ENCODE measurements around the gene SFSWAP. TPM values are rescaled to one million over a fixed set of nuclear protein-coding genes. Genes with fewer than 3 reads are reported as not detected.
"Not testable (repeated sequence)": the region's sequence is repeated elsewhere in the genome, so short reads cannot be mapped to it uniquely, and the experiment has no call there.

SFSWAP gene
- total RNA-seq, 1 experiment from 2014 or later = 19.6 TPM

DNA sequence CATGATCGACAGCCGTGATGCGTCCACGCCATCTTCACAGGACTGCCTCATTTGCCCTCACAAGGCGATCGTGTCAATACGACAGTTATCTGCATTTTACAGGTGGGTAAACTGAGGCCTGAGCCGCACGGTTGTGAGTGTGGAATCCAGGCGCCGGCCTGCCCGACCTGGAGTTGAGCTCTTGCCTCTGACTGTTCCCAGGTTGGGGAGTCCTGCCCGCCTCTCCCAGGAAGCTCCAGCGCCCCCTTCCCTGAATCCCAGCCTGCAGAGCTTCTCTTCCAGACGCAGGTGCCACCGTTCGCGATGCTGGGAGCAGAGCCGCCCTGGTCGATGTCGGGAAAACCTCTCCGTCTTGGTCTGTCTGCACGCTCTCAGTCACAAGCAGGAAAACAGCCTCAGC is 31.1 kb upstream of the SFSWAP start:
- not testable (repeated sequence) for DNase-seq (ENCODE audit: low read depth)

- DNase-seq (ENCODE audit: low read depth) = not testable (repeated sequence)
Measured at GRCh38 chr12:131680392-131681256, 30.3 kb upstream of the SFSWAP start.

DNA sequence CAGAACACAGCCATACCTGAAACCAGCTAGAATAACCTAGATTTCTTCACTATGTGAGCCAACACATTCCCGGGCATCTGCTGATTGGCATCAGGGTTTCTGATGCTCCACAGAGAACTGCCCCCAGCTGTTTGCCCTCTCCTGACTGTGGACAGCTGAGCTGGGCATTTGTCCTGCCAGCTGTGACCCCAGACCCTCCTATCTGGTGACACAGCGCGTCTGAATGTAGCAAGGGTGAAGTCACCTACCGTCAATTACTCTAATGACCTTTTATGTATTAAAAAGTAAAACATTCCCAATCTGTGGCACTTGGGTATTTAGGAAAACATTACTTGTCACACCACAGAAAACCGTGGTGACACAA is 29.7 kb upstream of the SFSWAP start:
- DNase-seq (ENCODE audit: low read depth) = no peak

DNA sequence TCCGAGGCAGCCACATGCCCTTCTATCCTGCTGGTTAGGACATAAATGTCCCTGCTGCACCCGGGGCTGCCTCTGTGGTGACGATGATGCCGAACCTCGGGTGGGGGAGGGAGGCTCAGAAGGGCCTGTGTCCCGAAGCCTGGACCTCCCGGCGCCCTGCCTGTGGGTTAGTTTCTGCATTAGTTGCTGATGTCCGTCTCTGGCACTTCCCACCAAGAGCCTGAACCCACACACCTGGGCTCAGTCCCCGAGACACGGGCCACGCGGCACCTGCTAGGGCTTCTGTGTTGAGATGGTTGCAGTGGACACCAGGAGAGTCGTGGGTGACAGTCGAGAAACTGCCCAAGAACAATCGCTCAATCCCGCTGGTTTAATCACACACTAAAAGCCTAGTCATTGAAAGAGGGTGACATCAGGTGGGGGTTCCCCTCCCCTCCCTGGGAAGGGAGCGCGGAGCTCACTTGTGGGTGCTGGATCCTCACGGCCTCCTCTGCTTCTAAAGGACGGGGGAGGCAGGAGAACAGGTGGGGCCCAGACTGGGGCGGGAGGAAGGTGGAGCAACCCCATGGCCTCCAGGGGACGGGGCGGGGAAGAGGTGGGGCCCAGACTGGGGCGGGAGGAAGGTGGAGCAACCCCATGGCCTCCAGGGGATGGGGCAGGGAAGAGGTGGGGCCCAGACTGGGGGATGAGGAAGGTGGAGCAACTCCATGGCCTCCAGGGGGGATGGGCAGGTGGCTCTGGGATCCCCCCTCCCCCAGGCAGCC is 29.0 kb upstream of the SFSWAP start:
- not testable (repeated sequence) for DNase-seq (ENCODE audit: low read depth)

DNA sequence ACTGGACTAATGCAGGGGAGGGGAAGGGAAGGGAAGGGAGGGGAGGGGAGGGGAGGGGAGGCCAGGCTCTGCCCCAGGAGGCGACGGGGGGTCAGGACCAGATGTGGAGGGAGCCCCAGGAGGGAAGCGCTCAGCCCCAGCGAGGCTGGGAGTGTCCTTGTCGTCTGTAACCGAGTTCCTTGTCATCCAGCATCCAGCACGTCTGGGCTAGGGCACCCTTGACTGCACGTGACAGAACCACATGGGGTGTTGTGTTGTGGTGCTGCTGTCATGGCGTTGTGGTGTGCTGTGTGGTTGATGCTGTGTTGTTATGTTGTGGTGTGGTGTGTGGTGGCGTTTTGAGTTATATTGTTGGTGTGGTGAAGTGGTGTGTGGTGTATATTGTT is 28.4 kb upstream of the SFSWAP start:
- DNase-seq (ENCODE audit: low read depth) = no peak

- no peak for DNase-seq (ENCODE audit: low read depth)
Measured at GRCh38 chr12:131683266-131684014, 27.4 kb upstream of the SFSWAP start.

DNA sequence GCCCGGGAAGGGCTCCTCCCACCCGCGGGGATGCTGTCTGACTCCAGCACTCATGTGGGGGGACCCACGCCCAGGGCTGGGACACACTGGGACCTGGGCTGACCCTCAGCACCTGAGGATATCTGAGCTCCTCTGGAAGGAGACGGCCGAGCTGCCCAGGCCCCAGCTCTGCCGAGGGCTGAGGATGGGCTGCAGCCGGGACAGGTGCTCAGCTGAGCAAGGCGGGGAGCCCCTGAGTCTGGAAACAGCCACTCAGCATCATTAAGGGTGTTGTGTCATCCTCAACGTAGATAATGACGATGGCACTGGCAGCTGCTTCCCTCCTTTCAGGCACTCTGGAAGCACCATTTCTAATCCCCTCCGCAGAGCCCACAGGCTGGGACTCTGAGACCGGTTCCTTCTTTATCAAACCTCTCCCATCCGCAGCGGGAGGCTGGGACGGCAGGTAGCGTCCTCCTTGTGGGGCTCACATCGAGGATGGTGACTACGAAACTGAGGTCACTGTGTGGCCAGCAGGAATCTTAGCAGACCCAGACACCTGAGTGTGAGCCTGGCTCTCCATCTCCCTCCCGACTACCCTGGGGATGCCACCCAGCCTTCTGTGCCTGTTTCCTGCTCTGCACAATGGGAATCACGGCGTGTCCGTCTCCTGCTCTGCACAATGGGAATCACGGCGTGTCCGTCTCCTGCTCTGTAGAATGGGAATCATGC is 26.7 kb upstream of the SFSWAP start:
- no peak for DNase-seq (ENCODE audit: low read depth)

- no peak for DNase-seq (ENCODE audit: low read depth)
Measured at GRCh38 chr12:131687346-131688125, 23.4 kb upstream of the SFSWAP start.

GRCh38 chr12:131688131-131688844 is 22.6 kb upstream of the SFSWAP start:
- no peak for DNase-seq (ENCODE audit: low read depth)

GRCh38 chr12:131688845-131689154 is 22.1 kb upstream of the SFSWAP start:
- DNase-seq (ENCODE audit: low read depth) = no peak

DNA sequence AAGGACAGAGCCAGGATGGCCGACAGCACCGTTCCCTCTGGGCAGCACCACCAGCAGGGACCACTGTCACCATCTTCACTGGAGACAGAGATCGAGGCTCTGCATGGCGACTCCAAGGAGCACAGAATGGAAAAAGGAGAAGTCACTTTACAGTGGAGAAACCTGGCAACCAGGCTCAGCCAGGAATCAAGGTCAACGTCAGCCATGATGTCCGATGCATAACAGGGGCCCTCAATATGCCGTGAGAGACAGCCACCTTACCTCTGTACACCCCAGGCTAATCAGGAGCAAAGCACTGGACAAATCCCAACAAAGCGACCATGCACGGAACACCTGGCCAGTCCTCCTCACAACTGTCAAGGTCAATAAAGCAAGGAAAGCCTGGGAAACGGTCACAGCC is 20.6 kb upstream of the SFSWAP start:
- no peak for DNase-seq (ENCODE audit: low read depth)

GRCh38 chr12:131692431-131692830 is 18.5 kb upstream of the SFSWAP start:
- DNase-seq (ENCODE audit: low read depth) = no peak

- no peak for DNase-seq (ENCODE audit: low read depth)
Measured at GRCh38 chr12:131693149-131693548, 17.7 kb upstream of the SFSWAP start.

GRCh38 chr12:131694116-131694838 is 16.6 kb upstream of the SFSWAP start:
- DNase-seq (ENCODE audit: low read depth) = no peak

- no peak for DNase-seq (ENCODE audit: low read depth)
Measured at GRCh38 chr12:131695968-131696367, 14.9 kb upstream of the SFSWAP start.

DNA sequence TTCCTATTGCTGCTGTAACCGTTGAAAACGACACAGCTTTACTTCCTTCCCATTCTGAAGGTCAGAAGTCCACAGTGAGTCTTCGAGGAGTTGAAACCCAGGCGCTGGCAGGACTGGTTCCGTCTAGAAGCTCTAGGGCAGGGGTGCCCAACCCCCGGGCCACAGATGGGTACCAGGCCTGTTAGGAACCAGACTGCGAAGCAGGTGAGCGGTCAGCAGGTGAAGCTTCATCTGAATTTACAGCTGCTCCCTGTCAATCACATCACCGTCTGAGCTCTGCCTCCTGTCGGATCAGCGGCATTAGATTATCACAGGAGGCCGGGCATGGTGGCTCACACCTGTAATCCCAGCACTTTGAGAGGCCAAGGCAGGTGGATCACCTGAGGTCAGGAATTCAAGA is 12.6 kb upstream of the SFSWAP start:
- DNase-seq (ENCODE audit: low read depth) = no peak

DNA sequence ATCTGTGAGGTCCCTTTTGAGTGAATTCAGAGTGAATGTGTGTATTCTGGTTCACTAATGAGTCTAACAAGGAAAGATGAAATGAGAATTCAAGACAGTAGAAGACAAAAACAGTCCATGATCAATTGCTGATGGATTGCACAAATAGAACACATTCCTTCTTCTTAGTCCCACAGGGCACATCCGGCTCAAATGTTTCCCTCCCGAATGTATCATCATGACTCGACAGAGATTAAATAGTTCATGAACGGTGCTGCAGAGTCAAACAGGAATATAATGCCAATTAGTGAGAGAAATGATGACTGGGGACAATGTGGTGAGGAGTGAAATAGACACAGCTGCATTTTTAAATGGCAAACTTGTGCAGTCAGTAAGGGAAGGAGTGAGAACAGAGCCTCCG is 11.5 kb upstream of the SFSWAP start:
- DNase-seq (ENCODE audit: low read depth) = no peak

GRCh38 chr12:131700271-131700670 is 10.6 kb upstream of the SFSWAP start:
- no peak for DNase-seq (ENCODE audit: low read depth)

DNA sequence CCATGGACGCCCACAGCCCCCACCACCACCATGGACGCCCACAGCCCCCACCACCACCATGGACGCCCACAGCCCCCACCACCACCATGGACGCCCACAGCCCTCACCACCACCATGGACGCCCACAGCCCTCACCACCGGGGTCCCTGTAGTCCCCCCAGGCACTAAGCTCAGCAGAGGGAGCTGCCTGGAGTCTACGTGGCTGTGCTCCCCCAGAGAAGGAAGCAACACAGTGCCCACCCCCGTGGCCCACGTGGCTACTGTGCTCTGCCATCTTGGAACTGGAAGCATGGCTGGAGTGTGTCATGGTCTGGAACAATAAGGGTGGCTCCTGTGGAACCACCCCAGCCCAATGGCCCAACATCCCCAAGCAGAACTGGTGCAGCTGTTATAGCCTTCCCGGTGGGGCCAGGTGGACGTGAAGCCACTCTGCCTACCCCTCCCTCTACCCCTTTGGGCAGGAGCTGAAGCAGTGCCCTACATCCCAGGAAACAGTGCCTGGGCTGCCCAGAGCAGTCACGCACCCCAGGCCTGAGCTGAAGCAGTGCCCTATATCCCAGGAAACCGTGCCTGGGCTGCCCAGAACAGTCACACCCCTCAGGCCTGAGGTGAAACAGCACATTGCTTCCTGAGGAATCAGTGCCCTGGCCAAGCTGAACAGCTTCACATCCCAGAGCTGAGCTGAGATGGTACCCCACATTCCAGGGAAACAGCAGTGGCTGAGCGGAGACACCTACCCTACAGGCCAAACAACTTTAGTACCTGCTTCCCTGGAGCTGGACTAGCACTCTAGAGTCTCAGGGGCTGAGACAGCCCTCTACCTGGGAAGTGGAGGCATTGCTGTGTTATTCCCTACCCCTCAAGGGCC is 9.0 kb upstream of the SFSWAP start:
- DNase-seq (ENCODE audit: low read depth) = no peak

Data from RPMI7951 (cell line).